ENCODE data around the gene BNIP5. TPM values are rescaled to one million over a fixed set of nuclear protein-coding genes. Genes with fewer than 3 reads are reported as not detected.

Gene BNIP5
- total RNA-seq, 1 donor from 2014 or later, result 0.10 TPM

- Mint-ChIP-seq H3K9me3 (ENCODE audit: low read depth) (no peaks in the 10 kb centered on the region), H3K4me3 (ENCODE audit: low read depth) (no peak overlapping the region), H3K36me3 (ENCODE audit: insufficient read depth) (no peaks in the 10 kb centered on the region), H3K4me1 (ENCODE audit: low read depth) (peaks cover 9% of the 10 kb centered on the region), H3K27me3 (peaks cover 44% of the 10 kb centered on the region), H3K27ac (no peak overlapping the region)
- no peak for DNase-seq (ENCODE audit: low spot score, unreplicated experiment)
- no peak for TF ChIP-seq CTCF (IDR thresholded peaks at IDR 0.05; ENCODE audit: unreplicated experiment)
Measured at GRCh38 chr6:36272234-36272633, 64.5 kb downstream of the BNIP5 start.

GRCh38 chr6:36269834-36270705, 66.6 kb downstream of the BNIP5 start, which contains the start of gene PNPLA1:
Gene PNPLA1, plus strand, starts transcription at chr6:36270060. Its CDS starts 400 bp downstream, at chr6:36270460.
- H3K27me3 Mint-ChIP-seq, result peaks cover 38% of the 10 kb centered on the region
- no peak within 1 kb of the TSS for H3K27ac Mint-ChIP-seq
- no peak within 1 kb of the TSS for H3K4me3 Mint-ChIP-seq (ENCODE audit: low read depth)
- H3K36me3 Mint-ChIP-seq (ENCODE audit: insufficient read depth), result no peaks in the 10 kb centered on the region
- H3K4me1 Mint-ChIP-seq (ENCODE audit: low read depth), result peaks cover 9% of the 10 kb centered on the region
- no peak for DNase-seq (ENCODE audit: low spot score, unreplicated experiment)
- no peak for TF ChIP-seq CTCF (IDR thresholded peaks at IDR 0.05; ENCODE audit: unreplicated experiment)
- no peaks in the 10 kb centered on the region for H3K9me3 Mint-ChIP-seq (ENCODE audit: low read depth)

GRCh38 chr6:36268478-36269275, 68.0 kb downstream of the BNIP5 start:
- H3K27me3 Mint-ChIP-seq, result peaks cover 27% of the 10 kb centered on the region

GRCh38 chr6:36267731-36268477, 68.8 kb downstream of the BNIP5 start:
- peaks cover 9% of the 10 kb centered on the region for H3K4me1 Mint-ChIP-seq (ENCODE audit: low read depth)
- no peaks in the 10 kb centered on the region for H3K9me3 Mint-ChIP-seq (ENCODE audit: low read depth)
- H3K27me3 Mint-ChIP-seq, result peaks cover 27% of the 10 kb centered on the region
- no peak for TF ChIP-seq CTCF (IDR thresholded peaks at IDR 0.05; ENCODE audit: unreplicated experiment)
- H3K4me3 Mint-ChIP-seq (ENCODE audit: low read depth), result no peak overlapping the region
- no peak for DNase-seq (ENCODE audit: low spot score, unreplicated experiment)
- no peak overlapping the region for H3K27ac Mint-ChIP-seq
- no peaks in the 10 kb centered on the region for H3K36me3 Mint-ChIP-seq (ENCODE audit: insufficient read depth)

More at GRCh38 chr6:36268478-36269275, 68.0 kb downstream of the BNIP5 start:
- H3K4me3 Mint-ChIP-seq (ENCODE audit: low read depth), result no peak overlapping the region
- H3K9me3 Mint-ChIP-seq (ENCODE audit: low read depth), result no peaks in the 10 kb centered on the region
- no peak overlapping the region for H3K27ac Mint-ChIP-seq
- no peaks in the 10 kb centered on the region for H3K36me3 Mint-ChIP-seq (ENCODE audit: insufficient read depth)
- DNase-seq (ENCODE audit: low spot score, unreplicated experiment), result no peak
- TF ChIP-seq CTCF (IDR thresholded peaks at IDR 0.05; ENCODE audit: unreplicated experiment), result no peak
- H3K4me1 Mint-ChIP-seq (ENCODE audit: low read depth), result peaks cover 9% of the 10 kb centered on the region

Measured in progenitor cell of endocrine pancreas (in vitro differentiated cells).